HG03469 (cell line): ENCODE data around the gene CDKL5.
A peak's percentile ranks its signal among the peaks of the same experiment; 100 is the strongest.

Experiments used
- ATAC-seq: cut with Tn5 transposase; IDR thresholded peaks from one replicate; pipeline ENCODE4 v1.9.1; 2021; ENCODE audit warnings: mild to moderate bottlenecking, moderate library complexity, moderate number of reproducible peaks; ENCODE audit not compliant: unreplicated experiment

Gene CDKL5

DNA sequence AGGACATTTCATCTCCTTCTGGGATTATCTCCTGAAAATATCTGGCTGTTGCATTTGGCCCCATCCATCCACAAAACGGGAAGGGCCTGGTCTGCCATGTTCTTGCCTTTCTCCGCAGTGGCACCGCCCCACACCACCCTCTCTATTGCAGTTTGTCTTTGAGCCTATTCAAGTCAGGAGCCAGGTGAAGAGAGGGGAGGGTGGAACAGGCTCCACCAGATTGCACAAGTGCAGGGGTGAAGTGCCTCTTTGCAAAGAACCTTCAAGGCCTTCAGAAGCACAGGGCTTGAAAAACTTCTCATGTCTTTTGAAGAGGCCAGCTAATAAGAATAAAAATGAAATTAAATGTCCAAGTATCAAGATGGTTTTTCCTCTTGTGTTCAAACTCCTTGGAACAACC lies 217.8 kb downstream of the CDKL5 start:
- ATAC-seq: no peak

DNA sequence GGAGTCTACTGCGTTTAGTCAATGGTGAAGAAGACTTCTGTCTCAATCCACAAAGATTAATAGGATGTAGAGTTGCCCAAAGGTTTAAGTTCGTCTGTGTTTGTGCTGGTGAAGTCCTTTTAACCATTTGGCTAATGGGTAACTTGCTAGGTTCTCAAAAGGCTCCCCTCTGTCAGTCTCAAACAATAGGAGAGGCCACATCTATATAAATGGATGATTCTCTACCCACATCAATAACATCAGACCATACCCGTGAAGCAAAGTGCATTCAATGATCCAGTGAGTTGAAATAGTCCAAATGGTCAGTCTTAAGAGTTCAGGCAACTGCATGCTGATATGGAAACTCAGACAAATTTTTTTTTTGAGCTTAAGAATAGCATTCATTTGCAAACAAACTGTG lies 218.4 kb downstream of the CDKL5 start:
- ATAC-seq: no peak

DNA sequence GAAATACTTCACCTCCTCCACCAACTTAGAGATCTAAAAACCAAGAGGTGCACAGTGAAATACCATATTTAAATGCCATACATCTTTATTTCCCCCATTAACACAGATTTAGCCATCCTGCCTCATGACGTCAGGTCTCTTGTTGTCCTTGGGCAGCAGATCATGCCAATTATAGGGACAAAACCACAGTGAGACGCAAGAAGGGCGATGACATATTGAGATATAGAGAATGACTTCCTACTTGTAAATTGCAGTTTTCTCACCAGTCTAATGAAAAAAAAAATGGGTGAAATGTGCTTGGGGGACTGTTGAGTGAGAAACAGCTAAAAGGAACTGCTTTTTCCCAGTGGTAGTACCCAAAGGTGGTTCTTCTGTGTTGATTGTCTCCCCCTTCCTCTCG lies 222.2 kb downstream of the CDKL5 start:
- no peak for ATAC-seq

DNA sequence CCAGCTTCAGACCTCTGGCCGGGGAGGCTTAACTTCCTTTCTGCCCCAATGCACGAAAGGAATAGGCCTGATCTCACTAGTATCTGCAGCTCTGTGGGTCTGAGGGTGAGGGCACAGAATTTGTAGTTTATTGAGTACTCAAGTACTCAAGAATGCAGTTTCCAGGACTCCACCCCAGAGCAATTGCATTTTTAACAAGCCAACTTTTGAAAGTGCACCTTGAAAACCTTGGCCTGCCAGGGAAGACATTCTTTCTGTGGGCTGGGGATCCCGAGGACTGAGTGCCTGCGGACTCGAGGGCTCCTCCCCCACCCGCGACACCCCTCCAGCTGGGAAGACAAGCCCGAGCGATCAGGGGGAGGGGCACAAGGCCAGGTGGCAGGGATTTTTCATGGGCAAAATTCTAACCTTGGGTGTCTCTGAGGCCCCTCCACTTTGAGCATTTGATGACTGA lies 224.1 kb downstream of the CDKL5 start:
- ATAC-seq: no peak

DNA sequence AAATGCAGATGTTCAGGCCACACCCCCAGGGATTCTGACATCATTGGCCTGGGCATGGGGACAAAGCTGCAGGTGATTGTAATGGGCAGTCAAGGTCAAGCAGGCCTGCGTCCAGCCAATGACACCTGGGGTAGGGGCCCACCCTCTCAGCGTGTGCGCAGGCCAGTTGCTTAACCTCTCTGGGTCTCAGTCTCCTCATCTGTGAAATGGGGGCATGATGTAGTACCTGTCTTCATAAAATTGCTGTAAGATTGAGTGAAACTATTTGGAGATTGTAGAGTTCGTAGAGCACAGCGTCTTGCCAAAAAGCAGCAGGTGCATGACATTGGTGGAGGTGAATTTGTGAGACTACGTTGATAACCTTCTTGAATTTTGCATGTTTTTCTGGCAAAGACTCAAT lies 225.3 kb downstream of the CDKL5 start:
- ATAC-seq: no peak

DNA sequence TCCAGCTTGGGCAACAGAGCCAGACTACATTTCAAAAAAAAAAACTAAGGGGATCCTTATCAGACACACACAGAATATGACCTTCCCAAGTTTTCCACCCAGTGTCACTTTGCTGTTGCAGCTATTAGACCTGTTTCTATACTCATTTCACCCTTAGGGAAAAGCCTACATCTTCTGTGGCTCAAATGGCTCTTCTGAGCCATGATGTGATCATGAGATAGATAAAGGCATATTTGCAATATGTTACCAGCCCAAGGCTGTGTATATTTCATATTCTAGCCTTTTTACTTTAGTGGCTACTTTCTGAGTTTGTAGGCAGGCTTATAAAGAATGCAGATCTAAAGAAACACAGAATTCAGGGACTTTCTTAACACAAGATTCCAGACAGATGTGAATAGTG lies 227.2 kb downstream of the CDKL5 start:
- ATAC-seq: no peak

DNA sequence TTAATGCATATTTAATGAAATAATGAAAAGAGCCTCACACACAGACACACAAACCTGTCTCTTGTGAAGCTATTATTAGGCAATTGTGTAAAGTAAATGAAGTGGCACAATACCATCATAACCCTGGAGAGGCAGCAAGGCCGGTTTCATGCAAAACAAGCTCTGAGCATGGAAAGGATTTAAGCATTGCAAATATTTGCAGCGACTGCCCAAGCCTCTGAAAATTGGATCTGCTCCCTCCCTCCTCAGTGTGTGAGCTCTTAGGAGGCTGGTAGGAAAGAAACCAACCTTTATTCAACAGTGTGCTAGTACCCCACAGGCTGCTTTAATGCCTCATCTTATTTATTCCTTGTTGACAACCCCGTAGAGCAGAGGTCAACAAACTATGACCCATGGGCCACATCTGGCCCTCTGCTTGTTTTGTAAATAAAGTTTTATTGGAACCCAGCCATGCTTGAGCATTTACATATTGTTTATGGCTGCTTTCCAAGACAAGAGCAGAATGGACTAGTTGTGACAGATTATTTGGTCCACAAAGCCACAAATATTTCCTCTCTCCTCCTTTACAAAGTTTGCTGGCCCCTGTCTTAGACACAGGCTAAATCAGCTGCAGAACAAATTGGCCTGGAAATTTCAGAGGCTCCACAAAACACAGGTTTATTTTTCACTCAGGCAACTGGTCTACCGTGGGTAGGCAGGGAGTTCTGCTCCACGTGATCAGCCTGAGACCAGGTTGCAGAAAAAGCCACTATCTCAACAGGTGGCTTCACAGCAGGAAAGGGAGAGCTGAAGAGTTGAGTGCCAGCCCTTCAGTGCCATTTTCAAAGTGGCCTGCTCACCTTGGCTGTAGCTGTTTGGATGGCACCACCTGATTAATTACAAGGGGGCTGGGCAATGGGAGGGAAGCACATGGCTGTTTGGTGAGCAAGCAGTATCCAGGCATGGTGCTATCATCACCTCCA lies 229.7 kb downstream of the CDKL5 start:
- no peak for ATAC-seq

DNA sequence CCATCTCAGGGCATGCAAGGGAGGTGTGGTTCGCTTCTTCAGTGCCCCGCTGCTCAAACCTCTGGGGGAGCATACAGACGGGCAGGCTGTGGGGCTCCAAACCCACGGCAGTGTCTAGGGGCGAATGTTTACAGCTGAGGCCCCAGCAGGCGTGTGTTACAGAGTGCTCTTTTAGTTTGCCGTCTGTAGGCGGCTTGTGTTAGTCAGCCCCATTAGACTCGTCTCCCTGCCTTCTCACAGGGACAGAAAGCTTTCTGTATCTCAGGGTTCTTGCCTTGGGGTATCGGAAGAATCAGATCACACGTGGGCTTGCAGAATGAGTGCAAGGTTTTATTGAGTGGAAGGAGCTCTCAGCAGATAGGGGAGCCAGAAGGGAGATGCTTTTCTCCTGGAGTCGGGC lies 235.9 kb downstream of the CDKL5 start:
- ATAC-seq: no peak

DNA sequence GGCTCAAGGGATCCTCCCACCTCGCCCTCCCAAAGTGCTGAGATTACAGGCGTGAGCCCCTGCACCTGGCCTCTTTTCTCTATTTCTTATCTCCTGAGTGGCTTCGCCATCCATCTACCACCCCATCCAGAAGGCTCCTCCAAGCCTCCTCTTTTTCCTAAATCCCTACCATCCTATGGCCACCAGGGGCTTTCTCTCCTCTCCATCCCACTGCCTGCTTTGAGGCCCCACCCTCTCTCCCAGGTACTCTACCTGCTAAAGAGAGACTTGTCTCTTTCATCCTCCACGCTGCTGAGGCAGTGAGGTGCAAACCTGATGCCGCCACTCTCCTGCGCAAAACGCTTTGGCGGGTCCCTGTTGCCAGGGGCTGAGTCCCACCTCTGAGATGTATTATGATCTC lies 239.5 kb downstream of the CDKL5 start:
- no peak for ATAC-seq

DNA sequence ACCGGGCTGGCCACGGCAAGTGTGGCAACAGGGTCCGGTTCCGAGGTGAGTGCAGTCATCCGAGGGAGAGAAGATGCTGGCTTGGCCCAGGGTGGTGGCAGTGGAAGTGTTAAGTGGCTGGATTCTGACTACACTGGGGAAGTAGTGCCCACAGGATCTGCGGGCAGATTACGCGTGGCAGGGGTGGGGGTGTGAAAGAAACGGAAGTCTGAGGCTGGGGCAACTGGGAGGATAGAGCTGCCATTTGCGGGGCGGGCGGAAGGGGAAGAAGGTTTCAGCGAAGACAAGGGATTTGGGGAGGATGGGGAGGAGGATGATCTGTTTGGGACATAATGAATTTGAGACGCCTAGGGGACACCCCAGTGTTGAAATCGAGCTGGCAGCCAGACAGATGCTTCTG lies 241.2 kb downstream of the CDKL5 start:
- no peak for ATAC-seq

DNA sequence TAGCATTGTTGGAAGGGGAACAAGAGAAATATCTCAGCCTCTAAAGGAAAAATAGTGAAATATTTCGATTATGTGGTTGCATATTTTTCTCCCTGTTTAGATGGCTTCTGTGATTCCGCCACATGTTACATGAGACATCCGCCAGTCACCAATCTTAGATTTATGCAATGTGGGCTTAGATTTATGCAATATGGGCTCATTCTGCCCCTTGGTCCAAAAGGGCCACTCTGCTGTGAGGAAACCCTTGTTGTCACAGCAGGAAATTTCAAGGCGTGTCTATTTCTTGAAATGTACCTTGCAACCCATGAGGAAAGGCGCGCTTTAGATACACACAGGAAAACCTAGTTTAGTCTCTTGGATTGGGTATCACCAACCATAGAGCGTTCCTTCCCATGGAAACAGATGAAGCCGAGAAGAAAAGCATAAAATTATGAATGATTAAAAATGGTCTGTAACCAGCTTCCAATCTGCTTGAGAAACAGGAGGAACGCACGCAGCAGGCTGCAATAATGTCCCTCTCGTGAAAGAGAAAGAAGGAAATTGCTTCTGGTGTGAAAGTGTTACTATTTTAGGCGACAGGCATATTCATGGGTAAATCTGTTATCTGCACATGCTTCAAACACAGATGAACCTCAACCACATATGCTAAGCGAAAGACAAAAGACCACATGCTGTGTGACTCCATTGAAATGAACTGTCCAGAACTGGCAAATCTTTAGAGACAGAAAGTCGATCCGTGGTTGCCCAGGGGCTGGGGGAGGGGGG lies 242.8 kb downstream of the CDKL5 start:
- no peak for ATAC-seq

DNA sequence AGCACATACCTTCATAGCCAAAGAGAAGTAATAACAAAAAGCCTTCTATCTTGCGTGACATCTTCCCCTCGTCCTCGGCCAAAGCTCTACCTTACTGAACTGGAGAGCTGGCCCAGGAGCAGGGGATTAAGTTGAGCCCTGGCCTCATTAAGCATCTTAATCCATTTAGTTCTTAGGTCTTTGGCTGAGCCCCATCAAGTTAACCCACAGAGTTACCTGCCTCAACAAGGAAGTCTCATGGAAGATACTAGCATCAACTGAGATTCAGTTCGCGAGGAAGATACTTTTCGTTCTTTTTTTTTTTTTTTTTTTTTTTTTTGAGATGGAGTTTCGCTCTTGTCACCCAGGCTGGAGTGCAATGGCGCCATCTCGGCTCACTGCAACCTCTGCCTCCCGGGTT lies 246.6 kb downstream of the CDKL5 start, which contains the start of gene RS1:
RS1 (minus strand) TSS at position 101 of the 400 bp plus-strand sequence; CDS start at position 61, 40 bp downstream.
- no peak for ATAC-seq

DNA sequence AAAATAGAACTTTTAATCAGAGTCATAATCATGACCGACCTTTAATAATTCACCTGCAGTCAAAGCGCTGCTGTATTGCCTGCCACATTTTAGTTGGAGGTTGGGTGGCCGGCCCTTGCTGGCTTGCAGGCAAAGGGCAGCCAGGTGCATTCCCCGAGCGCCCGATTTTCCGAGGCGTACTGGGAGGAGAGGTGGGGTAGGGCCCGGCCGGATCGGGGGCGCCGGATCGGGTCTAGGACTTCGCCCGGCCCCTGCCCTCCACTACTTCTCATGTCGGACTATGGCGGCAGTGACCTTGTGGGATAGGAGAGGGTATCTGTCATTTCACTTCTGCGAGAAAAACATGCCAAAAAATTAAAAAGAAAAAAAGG lies 249.0 kb downstream of the CDKL5 start:
- ATAC-seq: peak; percentile 17

DNA sequence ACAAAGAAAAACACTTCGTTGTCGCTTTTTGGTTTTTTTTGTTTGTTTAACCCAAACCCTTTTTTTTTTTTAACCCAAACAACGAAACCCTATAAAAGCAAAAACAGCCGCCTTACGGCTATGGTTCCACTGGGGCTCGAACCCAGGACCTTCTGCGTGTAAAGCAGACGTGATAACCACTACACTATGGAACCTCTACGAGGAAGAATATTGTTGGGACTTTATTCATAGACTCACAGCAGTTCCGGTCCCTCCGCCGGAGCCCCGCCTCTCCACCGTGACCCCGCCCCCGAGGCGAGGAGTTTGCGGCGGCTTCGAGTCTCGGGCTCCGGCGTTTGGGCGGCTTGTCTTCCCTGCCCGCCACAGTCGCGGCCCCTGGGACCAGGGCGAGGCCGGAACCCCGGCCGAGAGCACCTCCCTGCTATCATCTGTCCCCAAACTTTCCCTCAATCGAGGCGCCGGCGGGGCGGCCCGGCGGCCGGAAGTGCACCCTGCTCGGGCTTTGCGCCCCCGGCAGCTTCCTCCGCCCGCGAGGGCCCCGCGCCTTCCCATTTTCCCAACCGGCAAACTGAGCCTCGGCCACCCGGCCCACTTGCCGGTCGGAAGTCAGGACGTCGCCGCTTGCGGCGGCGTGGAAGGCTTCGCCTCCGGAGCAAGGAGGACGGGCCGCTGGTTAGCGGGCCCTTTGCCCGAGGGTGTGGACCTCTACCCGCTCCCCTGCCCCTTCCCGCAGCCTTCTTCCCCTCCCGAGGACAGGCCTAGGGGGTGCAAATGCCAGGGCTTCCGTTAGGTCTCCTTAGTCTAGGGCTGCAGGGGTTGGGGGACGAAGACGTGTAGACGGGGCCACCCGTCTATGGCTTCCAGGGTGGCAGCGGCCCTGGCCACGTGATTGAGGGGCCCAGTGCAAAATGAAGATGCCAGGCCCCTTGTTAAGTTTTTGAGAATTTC lies 249.7 kb downstream of the CDKL5 start:
- peak; percentile 70 for ATAC-seq

DNA sequence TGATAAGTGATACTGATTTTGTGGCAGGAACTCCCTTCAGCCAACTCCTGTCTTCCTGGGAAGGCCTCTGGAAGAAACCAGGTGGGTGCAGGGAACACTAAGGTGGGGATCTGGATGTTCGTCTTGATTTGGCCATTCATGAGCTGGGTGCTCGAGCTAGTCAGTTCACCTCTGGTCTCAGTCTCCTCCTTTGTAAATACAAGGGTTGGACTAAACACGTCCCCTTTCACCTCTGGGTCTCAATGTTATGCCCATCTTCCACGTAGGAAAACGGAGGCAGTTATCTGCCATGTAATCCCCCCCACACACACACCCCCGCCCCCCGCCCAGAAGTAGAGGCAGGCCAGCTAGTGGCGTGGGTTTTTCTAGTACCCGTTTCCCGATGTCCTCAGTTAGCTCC lies 250.6 kb downstream of the CDKL5 start:
- no peak for ATAC-seq

DNA sequence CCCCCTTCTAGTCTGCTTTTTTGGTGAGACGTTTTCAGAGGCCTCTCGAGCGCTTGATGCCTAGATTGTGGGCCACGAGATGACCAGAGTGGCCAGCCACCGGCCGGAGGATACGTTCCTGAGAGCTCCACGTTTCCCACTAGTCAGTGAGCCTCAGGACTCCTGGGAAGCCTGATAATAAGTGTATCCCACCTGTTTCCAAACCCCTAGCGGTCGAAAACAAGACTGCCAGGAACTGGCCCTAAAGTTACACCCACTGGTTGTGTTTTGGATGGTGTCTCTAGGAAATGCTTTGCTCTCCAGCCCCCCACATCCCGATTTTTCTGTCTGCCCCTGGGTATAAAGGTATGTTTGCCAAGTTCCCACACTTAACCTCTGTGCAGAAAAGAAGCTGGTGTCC lies 251.1 kb downstream of the CDKL5 start:
- ATAC-seq: no peak

DNA sequence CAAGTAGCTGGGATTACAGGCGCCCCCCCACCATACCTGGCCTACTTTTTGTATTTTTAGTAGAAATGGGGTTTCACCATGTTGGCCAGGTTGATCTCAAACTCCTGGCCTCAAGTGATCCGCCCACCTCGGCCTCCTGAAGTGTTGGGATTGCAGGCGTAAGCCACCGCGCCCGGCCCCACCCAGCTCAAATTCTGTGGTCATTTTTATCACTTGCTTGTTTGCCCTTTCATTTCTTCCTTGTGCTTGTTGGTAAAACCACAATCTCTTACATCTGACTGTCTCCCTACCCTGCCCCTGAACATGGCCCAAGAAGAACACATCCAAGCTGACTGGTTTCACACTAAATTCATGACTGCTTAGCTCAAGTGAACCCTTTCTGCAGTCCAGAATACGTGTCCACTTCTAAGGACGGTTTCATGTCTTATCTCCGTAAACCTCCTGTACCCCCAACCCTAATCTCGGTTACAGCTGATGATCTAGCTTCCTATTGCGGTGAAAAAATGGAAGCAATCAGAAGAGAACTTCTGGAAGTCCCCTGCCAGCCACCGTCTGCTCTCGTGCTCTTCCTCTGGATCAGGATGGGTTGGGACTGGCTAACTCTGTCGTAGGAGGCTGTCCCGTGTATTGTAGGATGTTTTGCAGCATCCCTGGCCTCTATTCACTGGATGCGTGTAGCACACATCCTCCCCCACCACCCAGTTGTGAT lies 251.9 kb downstream of the CDKL5 start:
- ATAC-seq: no peak

DNA sequence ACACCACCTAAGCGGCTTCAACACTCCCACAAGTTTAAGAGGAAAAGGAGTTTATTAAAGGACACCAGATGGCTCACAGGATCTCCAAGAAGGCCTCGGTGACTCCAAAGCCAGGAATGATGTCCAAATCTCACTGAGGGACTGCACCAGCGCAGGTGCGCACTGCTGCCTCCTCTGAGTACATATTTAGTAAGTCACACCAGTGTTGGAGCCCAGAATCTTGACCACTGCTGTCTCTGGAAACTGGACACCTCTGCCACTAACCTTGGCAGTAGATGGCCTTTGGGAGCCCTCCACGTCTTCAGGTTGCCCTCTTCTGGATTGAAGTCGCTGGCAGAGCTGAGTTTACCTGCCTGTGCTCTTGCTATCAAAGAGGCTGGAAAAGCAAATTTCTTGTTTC lies 256.6 kb downstream of the CDKL5 start:
- no peak for ATAC-seq

DNA sequence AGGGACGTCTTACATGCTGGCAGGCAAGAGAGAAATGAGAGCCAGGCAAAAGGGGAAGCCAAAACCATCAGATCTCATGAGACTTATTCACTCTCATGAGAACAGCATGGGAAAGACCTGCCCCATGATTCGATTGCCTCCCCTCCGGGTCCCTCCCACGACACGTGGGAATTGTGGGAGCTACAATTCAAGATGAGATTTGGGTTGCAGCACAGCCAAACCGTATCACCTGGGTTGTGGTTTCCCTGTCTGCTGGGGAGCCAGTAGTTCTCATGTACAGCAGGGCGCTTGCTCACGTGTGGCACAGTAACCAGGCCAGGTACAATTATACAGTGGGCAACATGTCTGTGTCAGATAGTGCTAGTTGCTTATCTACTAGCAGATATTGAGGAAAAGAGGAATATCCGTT lies 257.6 kb downstream of the CDKL5 start:
- no peak for ATAC-seq

DNA sequence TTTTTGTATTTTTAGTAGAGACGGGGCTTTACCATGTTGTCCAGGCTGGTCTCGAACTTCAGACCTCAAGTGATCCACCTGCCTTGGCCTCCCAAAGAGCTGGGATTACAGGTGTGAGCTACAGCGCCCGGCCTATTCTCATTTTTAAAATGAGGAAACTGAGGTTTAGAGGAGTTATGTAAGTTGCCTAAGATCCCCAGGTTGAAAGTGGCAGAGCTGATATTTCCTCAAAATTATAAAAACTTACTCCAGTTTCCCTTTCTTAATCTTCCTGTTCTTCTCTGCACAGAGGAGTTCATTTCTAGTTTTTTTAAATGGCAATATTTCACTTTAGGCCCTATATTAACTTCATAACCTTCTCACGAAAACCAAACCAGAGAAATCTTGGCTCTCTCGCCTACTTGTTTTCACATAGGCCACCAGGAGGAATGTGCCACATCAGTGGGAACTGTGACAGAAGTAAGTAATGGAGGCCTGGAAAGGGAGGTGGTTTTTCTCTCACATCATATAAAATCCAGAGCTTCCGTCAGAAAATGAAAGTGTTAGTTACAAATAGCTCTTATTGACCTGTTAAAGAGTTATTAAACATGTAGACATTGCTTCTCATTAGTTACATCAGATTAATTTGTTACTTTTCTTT lies 262.6 kb downstream of the CDKL5 start:
- no peak for ATAC-seq
